GM06990 (cell line): Measurements from ENCODE around the gene MAPKAP1.
A peak's percentile ranks its signal among the peaks of the same experiment; 100 is the strongest.

Source experiments
- DNase-seq: peaks from one replicate; pipeline ENCODE4 v3.0.0-alpha.2; 2011; ENCODE audit not compliant: insufficient read length; ENCODE audit errors: extremely low read depth
- H3K27me3 ChIP-seq: replicated peaks from 2 replicates; pipeline ENCODE4 v1.6.0; 2011; ENCODE audit warnings: low read length; ENCODE audit not compliant: control insufficient read depth, insufficient read depth
- H3K36me3 ChIP-seq: 2 replicates; pipeline ENCODE4 v1.5.1; 2011; ENCODE audit warnings: low read length; ENCODE audit not compliant: control insufficient read depth, insufficient read depth
- H3K4me3 ChIP-seq: replicated peaks from 2 replicates; pipeline ENCODE4 v1.5.1; 2011; ENCODE audit warnings: low read depth, mild to moderate bottlenecking, control low read depth, low read length
- CTCF ChIP-seq: IDR thresholded peaks from 2 replicates; pipeline ENCODE4 v1.5.1; 2011; ENCODE audit warnings: low read length, control low read depth, mild to moderate bottlenecking, inconsistent platforms; ENCODE audit not compliant: insufficient read depth, poor library complexity, severe bottlenecking

MAPKAP1 gene

GRCh38 chr9:125558453-125559092 is 148.4 kb downstream of the MAPKAP1 start:
- H3K27me3 ChIP-seq, result no peaks in the 10 kb centered on the region
- H3K4me3 ChIP-seq, result no peak overlapping the region
- TF ChIP-seq CTCF, result peak; percentile 80
- DNase-seq, result peak; percentile 42
- no peaks in the 10 kb centered on the region; the same call in 1 of the 2 replicates for H3K36me3 ChIP-seq

GRCh38 chr9:125556046-125556721 is 150.8 kb downstream of the MAPKAP1 start:
- Histone ChIP-seq H3K27me3 (no peaks in the 10 kb centered on the region), H3K36me3 (no peaks in the 10 kb centered on the region; the same call in 1 of the 2 replicates), H3K4me3 (no peak overlapping the region)
- DNase-seq, result no peak
- TF ChIP-seq CTCF, result no peak

GRCh38 chr9:125554726-125555125 is 152.3 kb downstream of the MAPKAP1 start:
- TF ChIP-seq CTCF, result no peak
- DNase-seq, result no peak
- Histone ChIP-seq H3K36me3 (no peaks in the 10 kb centered on the region; the same call in none of the 2 replicates), H3K4me3 (no peak overlapping the region), H3K27me3 (no peaks in the 10 kb centered on the region)

GRCh38 chr9:125551781-125552180 is 155.2 kb downstream of the MAPKAP1 start:
- TF ChIP-seq CTCF, result no peak
- Histone ChIP-seq H3K27me3 (no peaks in the 10 kb centered on the region), H3K36me3 (no peaks in the 10 kb centered on the region; the same call in none of the 2 replicates), H3K4me3 (no peak overlapping the region)
- DNase-seq, result no peak

GRCh38 chr9:125549891-125550885 is 156.8 kb downstream of the MAPKAP1 start:
- no peak for TF ChIP-seq CTCF
- Histone ChIP-seq H3K36me3 (peaks cover 3% of the 10 kb centered on the region), H3K27me3 (no peaks in the 10 kb centered on the region), H3K4me3 (no peak overlapping the region)
- no peak for DNase-seq
